CD4-positive, alpha-beta T cell treated with Interleukin-1 beta for 1 hour (primary cell): ENCODE measurements around the gene CEP85L.
A peak's percentile ranks its signal among the peaks of the same experiment; 100 is the strongest.

Source experiments
- DNase-seq, 2 donors: peaks; one replicate each; pipeline ENCODE4 v3.0.0-alpha.2; 2020 to 2022

The CEP85L gene

GRCh38 chr6:118651282-118652050 lies at the start of gene CEP85L:
CEP85L (minus strand) TSS chr6:118651591; CDS start chr6:118651269, 322 bp downstream.
- peak; percentile 91 to 92 for DNase-seq

- no peak for DNase-seq
These were observed 49.1 kb upstream of the CEP85L start for GRCh38 chr6:118700531-118700930.

GRCh38 chr6:118697554-118697953 lies 46.2 kb upstream of the CEP85L start:
- peak in 1 of 2 donors; percentile 20 for DNase-seq

GRCh38 chr6:118696271-118696670 lies 44.9 kb upstream of the CEP85L start:
- DNase-seq, result no peak

- DNase-seq, result no peak
These were observed 42.2 kb upstream of the CEP85L start for GRCh38 chr6:118693562-118693961.

GRCh38 chr6:118685823-118686449 lies 34.5 kb upstream of the CEP85L start:
- DNase-seq, result no peak

GRCh38 chr6:118683881-118684872 lies 32.8 kb upstream of the CEP85L start:
- DNase-seq, result no peak

- no peak for DNase-seq
These were observed 29.2 kb upstream of the CEP85L start for GRCh38 chr6:118680452-118681095.

- no peak for DNase-seq
These were observed 28.0 kb upstream of the CEP85L start for GRCh38 chr6:118679327-118679901.

GRCh38 chr6:118678866-118679265 lies 27.5 kb upstream of the CEP85L start:
- DNase-seq, result no peak

- no peak for DNase-seq
These were observed 25.8 kb upstream of the CEP85L start for GRCh38 chr6:118677193-118677592.

- no peak for DNase-seq
These were observed 23.8 kb upstream of the CEP85L start for GRCh38 chr6:118675225-118675624.

GRCh38 chr6:118674772-118675171 lies 23.4 kb upstream of the CEP85L start:
- DNase-seq, result no peak

- DNase-seq, result no peak
These were observed 21.3 kb upstream of the CEP85L start for GRCh38 chr6:118672678-118673077.

GRCh38 chr6:118669561-118669960 lies 18.2 kb upstream of the CEP85L start:
- no peak for DNase-seq

- DNase-seq, result no peak
These were observed 17.5 kb upstream of the CEP85L start for GRCh38 chr6:118668761-118669385.

GRCh38 chr6:118667988-118668387 lies 16.6 kb upstream of the CEP85L start:
- DNase-seq, result no peak

- DNase-seq, result peak in 1 of 2 donors; percentile 35
These were observed 13.6 kb upstream of the CEP85L start for GRCh38 chr6:118665011-118665410.

GRCh38 chr6:118663993-118664985 lies 12.9 kb upstream of the CEP85L start:
- no peak for DNase-seq

GRCh38 chr6:118661831-118662230 lies 10.4 kb upstream of the CEP85L start:
- DNase-seq, result no peak

GRCh38 chr6:118660218-118660569 lies 8.8 kb upstream of the CEP85L start:
- peak; percentile 64 to 76 for DNase-seq
